GM19035 (cell line): ENCODE measurements around the gene RAB11FIP4.

Source experiments
- ATAC-seq: cut with Tn5 transposase; IDR thresholded peaks from one replicate; pipeline ENCODE4 v1.9.1; 2021; ENCODE audit not compliant: unreplicated experiment

RAB11FIP4 gene

DNA sequence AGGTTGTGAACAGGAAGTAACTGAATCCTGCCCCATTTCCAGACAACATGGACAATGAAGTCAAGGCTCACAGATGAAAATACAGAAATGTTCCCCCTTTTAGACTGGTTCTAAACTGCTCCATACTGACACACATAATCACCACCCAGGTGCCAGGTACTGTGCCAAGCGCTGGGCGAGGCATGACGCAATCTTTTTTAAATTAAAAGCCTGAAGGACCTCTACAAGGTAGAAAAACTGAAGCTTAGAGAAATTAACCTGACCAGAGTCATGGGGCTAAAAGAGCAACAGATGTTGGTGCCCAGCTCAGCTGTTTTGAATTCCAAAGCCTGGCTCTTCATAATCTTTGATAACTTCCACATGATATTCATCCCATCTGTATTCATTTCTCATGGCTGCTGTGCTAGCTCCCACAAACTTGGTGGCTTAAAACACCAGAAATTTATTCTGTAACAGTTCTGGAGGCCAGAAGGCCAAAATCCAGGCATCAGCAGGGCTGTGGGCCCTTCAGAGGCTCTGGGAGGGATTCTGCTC, 4.9 kb upstream of the RAB11FIP4 start:
- ATAC-seq = no peak

DNA sequence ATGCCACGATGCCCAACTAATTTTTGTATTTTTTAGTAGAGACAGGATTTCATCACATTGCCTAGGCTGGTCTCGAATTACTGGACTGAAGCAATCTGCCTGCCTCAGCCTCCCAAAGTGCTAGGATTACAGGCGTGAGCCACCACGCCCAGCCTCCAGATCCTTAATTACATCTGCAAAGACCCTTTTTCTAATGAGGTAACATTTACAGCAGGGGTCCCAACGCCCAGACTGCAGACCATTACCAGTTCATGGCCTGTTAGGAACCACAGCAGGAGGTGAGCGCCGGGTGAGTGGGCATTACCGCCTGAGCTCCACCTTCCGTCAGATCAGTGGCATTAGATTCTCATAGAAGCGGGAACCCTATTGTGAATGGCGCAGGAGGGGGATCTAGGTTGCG, 4.0 kb upstream of the RAB11FIP4 start:
- no peak for ATAC-seq

DNA sequence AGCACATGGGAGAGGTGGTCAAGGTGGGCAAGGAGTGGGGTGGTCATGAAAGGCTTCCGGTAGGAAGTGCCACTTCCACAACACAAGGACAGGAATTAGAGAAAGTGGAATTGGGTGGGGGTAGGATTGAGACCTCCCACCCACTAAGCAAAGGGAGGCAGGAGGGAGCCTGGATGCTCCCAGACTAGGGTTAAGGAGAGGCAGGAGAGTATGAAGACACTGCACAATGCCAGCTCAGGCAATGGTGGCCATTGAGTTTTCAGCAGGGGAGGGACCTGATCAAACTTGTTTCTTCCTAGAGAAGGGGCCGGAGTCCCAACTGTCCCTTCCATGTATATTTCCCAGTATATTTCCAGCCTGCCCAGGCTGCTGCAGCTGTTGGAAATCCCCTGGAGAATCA, 3.1 kb upstream of the RAB11FIP4 start:
- no peak for ATAC-seq

DNA sequence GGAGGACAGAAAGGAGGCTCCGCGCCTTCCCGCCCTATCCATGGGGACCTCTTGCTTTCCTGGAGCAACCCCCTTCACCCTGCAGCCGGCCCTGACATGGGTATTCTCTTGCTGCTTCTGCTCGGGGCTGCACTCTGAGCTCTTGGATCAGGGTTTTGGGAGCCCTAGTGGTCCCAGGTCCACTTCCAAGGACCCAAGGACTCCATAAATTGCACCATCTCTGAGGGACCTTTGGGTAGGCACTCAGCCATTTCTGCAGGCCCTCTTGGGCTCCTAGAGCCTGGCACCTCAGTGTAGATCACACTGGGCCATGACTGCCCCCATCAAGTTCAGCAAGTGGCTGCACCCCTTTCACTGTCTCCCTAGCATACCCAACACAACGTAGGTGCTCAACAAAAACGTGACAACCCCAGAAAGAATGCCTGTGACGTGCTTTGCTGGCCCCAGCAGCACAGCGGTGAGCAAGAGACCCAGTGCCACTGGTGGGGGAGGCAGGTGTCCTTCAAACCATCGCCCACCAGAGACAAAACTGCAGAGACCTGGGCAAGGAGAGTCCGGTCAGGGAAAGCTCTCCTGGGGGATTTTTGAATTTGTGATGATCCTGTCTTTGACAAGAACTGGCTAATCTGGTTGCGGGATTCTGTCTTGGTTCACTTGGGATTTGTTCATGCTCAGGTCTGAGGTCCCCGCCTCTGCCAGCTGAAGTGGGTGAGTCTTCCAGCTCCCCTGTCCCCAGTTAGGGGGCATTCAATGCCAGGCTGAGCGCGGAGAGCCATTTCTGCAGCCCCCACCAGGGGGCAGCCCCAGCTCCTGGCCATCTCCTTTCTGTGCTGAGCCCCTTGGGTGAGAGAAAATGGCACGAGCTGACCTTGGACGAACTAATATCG, 2.5 kb upstream of the RAB11FIP4 start:
- ATAC-seq = no peak

DNA sequence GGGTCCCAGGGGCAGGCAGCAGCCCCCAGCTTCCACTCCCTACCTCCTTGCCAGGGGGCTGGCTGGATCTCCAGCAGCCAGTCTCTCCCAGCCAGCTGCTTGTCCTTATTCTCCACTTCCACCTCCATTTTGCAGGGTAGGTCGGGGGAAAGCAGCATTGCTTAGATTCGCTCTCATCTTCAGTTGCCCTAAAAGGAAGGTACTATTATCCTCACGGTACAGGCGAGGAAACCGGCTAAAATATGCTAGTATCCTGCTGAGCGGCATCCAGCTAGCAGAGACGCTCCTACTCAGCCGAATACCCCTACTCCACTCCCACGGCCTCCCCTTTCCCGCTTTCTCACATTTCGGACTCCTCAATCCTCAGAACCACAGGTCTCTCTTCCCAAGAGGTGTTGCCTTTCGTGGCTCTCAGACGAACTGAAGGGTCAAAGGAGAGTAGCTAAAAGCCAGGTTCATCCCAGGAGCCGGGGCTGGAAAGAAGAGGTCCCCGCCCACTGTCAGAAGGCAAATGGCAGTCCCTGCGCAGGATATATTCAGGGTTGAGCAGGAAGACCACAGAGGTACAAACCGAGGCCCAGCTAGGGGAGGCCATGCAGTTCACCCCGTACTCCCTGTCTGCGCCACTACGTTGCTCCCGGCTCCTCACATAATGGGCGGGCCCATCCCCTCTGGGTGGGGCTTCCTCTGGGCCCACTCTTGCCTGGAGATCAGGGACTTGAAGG, 1.7 kb upstream of the RAB11FIP4 start:
- ATAC-seq = no peak

DNA sequence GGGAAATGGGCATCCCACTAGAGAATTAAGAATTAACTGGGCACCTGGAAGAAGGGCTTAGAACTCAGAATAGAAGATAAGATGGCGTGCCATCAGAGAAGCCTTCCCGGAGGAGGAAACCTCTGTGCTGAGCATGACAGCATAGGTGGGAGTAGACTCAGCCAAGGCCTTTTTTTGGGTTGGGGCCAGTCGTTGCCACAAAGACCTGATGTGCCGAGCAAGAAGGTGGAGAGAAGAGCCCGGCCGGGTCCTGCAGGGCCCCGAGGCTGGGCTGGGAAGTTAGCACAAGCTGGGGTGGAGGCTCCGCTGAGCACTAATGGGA, 1.1 kb upstream of the RAB11FIP4 start:
- no peak for ATAC-seq

DNA sequence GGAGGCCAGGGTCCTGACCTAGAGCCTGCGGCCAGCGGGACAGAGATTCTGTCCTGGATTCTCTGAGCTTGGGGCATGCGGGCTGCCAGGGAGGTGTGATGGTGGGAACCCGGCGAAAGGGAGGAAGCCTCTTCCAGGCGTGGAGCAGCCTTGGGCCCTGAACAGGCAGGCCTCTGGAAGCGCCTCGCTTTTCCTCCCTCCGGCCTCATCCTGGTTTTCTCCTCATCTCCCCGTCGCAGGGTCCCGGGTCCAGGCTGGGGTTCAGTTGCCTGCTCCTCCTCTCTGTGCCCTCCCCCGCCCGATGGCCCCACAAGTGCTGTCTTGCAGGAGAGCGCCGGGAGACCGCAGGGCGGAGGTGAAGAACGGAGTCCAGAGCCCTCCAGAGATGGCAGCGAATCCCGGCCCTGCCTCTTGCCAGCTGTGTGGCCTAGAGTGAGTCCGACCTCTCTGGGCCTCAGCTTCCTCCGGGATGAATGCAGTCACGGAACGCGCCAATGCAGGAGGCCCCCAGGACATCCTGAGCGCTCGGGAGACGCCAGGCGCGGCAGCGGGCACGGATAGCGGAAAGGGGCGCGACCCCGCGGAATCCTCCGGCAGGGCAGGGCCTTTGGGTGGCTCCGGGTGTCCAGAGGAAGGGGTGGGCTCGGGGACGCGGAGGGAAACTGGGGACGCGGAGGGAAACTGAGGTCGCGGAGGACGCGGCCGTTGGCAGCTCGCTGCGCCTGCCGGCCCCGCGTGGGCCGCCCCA, 553 bp upstream of the RAB11FIP4 start:
- ATAC-seq = no peak

DNA sequence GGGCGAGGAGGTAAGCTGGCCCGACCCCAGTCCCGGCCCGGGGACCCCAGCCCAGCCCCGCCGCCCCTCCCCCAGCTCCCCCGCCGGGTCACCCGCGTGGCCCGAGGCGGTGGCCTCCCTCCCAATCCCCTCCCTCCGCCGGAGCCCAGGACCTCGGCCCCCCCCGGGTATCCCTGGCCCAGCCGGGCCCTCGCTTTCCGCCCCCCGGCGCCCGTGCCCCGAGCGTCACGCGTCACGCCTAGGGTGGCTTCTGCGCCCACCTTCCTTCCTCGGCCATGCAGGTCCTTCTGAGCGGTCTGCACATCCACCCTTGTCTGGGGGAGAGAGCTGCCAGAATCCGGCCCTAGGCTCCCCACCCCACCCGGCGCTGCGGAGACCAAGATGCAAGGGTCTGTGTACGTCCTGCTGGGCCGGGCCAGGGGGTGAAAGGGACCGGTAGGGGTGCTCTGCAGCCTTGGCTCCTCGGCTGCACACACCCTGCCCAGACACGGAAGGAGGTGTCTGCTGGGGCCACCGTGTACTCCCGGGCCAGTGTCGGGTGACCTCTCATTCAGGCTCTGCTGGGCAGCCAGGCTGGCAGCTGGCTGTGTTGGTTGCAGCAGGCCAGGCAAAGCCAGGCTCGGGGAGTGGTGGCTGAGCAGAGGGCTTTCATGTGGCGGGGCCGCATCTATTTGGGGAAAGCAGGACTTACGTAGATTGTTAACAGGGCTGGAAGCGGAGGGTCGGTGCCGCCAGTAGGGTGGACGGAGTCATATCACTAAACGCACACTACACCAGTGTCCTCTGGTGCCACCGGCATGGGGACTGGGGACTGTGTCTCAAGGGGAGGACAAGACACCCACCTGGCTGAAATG, 754 bp downstream of the RAB11FIP4 start:
- no peak for ATAC-seq

DNA sequence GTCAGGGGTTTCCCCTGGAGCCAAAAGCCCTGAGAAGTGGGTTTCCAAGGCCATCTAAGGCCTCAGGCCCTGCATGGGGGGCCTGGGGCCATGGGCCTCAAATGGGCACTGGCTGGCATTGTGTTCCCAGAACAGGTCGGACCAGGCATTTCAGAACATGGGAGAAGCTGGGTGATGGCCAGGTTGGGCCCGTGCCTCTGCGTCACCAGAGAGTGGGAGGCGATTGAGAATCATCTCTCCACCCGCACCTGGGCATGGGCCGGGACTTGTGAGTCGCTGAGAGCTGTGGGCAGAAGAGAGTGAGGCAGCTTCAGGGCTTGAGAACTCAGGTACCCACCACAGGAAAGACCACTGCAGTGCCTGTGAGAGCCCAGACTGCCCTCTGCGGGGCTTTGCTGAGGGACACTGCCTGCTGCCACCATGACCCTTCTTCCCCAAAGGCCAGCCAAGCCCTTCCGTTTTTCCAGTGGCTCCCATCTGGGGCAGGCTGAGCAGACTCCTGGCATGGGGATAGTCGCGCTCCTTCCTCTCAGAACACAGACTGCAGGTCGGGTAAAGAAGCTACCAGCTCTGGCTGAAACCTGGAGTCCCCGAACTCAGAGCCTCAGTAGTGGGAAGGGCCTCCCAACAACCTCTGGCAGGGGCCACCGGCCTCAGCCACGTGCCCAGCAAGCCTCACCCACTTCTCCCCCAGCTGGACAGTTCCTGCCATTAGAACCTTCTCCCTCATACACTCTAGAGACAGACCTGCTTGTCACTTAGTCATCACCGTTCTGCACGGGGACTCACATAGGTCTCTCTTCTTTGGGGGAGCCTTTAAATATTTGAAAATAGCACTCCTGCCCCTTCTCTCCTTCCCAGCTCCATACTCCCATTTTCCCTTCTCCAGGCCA, 1.6 kb downstream of the RAB11FIP4 start:
- no peak for ATAC-seq

- no peak for ATAC-seq
These were observed 2.3 kb downstream of the RAB11FIP4 start for GRCh38 chr17:31393749-31394146.

GRCh38 chr17:31394544-31394943, 3.1 kb downstream of the RAB11FIP4 start:
- ATAC-seq = no peak

DNA sequence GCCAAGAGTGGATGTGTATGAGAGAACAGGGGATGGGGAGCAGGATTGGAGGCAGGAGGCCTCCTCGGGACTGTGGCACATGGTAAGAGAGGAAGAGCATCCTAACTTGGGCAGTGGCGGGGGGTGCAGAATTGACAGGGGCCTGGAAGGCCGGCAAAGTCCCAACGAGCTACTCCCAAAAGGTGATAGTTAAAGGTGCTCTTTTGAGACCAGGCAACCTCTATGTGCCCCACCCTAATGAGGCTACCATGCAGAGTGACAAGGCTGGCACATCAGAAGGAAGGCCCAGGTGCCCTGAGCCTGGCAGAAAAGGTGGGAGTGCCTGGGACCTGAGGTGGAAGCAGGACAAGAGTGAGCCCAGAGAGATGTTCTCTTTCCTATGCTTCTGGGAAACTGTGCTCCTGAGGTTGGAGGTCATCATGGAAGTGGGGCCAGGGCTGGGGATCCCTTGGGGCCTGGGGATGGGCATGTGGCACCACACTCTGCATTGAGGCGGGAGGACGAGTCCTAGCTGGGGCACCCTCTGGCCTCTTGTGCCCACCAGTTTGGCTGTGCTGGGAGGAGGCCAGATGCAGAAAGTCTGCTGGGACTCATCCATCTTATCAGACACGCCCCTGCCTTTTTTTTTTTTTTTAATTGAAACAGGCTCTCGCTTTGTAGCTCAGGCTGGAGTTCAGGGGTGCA, 5.9 kb downstream of the RAB11FIP4 start:
- no peak for ATAC-seq

- ATAC-seq = no peak
These were observed 7.2 kb downstream of the RAB11FIP4 start for GRCh38 chr17:31398381-31399311.

- ATAC-seq = no peak
These were observed 9.0 kb downstream of the RAB11FIP4 start for GRCh38 chr17:31400481-31400950.

- no peak for ATAC-seq
These were observed 10.2 kb downstream of the RAB11FIP4 start for GRCh38 chr17:31401456-31402254.

DNA sequence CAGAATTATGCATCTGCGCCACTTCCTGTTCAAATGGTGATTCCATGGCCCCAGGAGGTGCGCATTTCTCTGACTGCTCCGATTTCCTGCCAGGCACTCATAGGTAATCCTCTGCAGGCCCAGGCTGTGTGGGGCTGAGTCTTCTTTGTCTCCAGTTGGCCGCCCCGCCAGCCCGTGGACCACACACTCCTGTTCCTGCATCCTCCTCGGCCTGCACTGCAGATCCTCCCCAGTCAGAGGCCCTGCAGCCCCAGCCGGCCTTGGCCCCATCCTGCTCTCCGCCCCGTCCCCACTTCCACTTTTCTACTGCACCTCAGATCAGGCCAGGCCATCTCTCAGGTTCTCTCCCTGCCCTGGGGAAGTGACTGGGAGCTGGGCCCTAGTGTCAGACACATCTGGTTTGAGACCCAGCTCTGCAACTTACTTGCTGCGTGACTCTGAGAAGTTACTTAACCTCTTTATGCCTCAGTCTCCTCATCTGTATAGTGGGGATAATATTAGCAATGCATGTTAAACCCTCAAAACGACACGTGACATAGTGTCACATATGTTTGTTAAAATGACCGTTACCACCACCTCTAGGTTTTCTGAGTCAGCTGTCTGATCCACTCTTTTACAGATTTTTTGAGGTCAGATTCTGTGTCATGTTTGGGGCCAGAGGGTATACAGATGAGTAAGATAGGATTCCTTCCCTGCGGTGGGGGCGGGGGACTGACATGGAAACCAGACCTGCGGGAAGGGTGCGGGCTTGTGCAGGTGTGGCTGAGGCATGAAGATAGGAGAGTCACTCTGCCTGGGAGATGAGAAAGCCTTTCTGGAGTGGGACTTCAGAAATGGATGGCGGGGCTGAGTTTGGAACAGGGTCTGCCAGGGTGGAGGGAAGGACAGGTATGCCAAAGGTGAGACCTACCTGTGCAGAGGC, 12.8 kb downstream of the RAB11FIP4 start:
- ATAC-seq = no peak
